ENCODE data around the gene HMCES.

HMCES gene

GRCh38 chr3:129268396-129268795 is 10.3 kb upstream of the HMCES start:
- Histone ChIP-seq H3K27ac (no peak overlapping the region), H3K4me3 (no peak overlapping the region)
- no peak for TF ChIP-seq CTCF (IDR thresholded peaks at IDR 0.05)
- DNase-seq (ENCODE audit: low spot score), result no peak

- Histone ChIP-seq H3K4me3 (no peak overlapping the region), H3K27ac (no peak overlapping the region)
- DNase-seq (ENCODE audit: low spot score), result no peak
- no peak for TF ChIP-seq CTCF (IDR thresholded peaks at IDR 0.05)
These were observed 7.0 kb upstream of the HMCES start for GRCh38 chr3:129271674-129272073.

GRCh38 chr3:129276385-129276784 is 2.3 kb upstream of the HMCES start:
- TF ChIP-seq CTCF (IDR thresholded peaks at IDR 0.05), result no peak
- no peak for DNase-seq (ENCODE audit: low spot score)
- Histone ChIP-seq H3K4me3 (no peak overlapping the region), H3K27ac (no peak overlapping the region)

GRCh38 chr3:129277829-129278271 is 820 bp upstream of the HMCES start:
- DNase-seq (ENCODE audit: low spot score), result no peak

GRCh38 chr3:129278966-129279906 is 566 bp downstream of the HMCES start:
- TF ChIP-seq CTCF (IDR thresholded peaks at IDR 0.05), result no peak
- H3K4me3 ChIP-seq, result peak overlapping the region; percentile 89
- DNase-seq (ENCODE audit: low spot score), result peak; percentile 80
- H3K27ac ChIP-seq, result peak overlapping the region; percentile 80 to 90

More at GRCh38 chr3:129277829-129278271, 820 bp upstream of the HMCES start:
- Histone ChIP-seq H3K27ac (peak overlapping the region; percentile 80 to 90), H3K4me3 (peak overlapping the region; percentile 89)
- no peak for TF ChIP-seq CTCF (IDR thresholded peaks at IDR 0.05)

GRCh38 chr3:129280183-129280582 is 1.5 kb downstream of the HMCES start:
- Histone ChIP-seq H3K4me3 (peak overlapping the region; percentile 89), H3K27ac (peak overlapping the region in 1 of 2 donors; percentile 80)
- TF ChIP-seq CTCF (IDR thresholded peaks at IDR 0.05), result no peak
- no peak for DNase-seq (ENCODE audit: low spot score)

GRCh38 chr3:129281726-129282125 is 3.1 kb downstream of the HMCES start:
- no peak overlapping the region for H3K27ac ChIP-seq
- no peak for DNase-seq (ENCODE audit: low spot score)
- H3K4me3 ChIP-seq, result no peak overlapping the region
- TF ChIP-seq CTCF (IDR thresholded peaks at IDR 0.05), result no peak

All from coronary artery (tissue), 2 donors.